Limb (tissue), 2 donors: ENCODE results near the gene CCDC91.
A peak's percentile ranks its signal among the peaks of the same experiment; 100 is the strongest.

Experiments
- DNase-seq, 2 donors: peaks; one replicate each; pipeline ENCODE4 v3.0.0-alpha.2; 2016; ENCODE audit errors: extremely low spot score in 2 of 2

The CCDC91 gene

DNA sequence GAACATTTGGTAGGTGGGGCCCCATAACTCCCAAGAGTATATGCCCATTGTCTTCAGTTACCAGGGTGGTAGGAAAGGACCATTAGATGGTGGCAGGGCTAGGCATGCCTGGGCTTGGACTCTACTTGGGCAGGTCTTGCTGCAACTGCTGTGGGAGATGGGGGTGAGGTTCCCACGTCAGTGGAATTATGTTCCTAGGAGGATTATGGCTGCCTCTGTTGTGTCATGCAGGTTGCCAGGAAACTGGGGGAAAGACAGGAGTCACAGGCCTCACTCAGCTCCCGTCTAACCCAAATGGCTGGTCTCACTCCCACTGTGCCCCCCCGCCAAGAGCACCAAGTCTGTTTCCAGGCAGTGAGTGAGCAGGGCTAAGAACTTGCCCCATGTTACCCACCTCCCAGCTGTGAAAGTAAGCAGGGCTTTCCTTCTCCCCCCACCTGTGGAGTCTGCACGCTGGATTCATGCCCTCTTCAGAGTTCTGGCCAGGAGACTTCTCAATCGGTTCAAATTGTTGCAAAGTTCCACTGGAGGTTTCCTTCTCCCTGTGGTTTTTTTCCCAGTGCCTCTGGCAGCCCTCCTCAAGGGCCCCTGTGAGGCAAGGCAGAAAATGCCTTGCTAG, 337.5 kb downstream of the CCDC91 start:
- DNase-seq: no peak

DNA sequence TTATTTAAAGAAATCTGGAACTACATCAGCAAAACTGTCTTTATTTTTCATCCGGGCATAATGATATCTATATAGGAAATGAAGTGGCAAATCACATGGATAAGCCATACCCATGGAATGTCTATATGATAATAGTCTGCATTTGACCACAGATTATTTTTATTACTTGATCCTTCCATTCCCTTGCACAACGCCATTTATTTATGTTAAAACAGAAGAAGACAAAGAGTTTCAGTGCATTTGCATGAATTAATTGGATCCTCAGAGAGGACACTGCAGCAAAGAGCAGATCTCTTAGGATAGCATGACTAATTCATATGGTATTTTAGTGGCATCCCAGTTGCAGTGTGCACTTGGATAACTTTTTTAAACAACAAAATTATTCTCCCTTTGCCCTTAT, 345.0 kb downstream of the CCDC91 start:
- DNase-seq: no peak

DNA sequence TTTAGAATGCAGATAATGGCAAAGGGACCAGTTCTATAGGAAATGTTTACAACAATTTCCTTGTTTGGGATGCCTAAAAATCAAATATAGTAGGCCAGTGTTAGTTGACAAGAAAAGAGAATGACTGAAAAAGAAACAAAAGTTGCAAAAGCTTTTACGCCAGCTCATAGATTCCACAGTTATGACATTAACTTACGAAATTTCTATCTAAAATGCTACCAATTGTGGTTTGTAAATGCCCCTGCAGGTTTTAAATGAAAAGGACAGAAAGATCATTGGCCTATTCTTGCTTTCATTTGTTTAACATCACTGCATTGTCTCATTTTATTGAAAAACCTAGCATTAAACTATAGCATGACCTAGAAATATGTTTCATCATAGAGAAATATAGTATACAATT, 345.8 kb downstream of the CCDC91 start:
- DNase-seq: no peak

DNA sequence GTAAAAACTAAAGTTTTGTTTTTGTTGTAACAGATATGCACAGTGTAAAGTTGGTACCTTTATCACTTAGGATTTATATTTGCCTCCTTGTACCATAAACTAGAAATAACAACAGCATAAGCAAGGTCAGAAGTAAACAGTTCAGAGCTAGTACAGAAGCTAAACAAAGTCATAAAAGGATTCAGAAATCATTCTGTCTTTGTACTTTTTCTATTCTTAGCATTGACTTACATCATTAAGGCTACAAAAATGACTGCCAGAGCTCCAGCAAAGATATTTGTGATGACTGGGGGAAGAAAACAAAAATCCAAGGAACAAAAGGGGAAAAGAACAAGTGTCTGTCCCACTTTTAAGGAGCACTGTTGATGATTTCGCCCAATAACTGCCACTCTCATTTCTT, 347.2 kb downstream of the CCDC91 start:
- no peak for DNase-seq

DNA sequence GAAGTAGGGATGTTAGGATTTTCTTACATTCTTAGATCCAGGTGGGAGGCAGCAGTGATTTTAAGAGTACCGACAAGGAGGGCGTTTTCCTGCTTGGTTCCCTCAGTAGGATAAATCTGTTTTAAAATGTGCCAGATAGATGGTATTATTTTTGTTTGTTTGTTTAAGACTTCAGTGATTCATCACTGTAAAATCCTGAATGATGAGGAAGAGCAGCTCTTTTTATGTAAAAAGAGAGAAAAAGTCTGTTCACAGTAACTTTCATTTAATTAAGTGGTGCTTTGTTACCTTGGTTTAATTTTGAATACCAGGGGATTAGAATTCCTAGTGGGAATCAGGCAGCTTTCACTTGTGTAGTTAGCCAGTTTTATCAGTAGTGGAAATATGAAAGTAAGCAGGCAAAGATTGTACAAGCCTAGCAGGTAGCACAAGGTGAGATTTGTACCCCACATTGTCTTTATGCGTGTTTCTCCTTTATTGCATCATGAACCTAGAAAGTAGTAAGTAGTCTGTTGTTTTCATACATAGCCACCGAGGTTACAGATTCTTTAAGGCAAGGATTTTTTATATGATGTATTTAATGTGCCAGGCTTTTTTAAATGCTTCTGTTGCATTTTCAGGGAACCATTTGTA, 349.6 kb downstream of the CCDC91 start:
- no peak for DNase-seq

DNA sequence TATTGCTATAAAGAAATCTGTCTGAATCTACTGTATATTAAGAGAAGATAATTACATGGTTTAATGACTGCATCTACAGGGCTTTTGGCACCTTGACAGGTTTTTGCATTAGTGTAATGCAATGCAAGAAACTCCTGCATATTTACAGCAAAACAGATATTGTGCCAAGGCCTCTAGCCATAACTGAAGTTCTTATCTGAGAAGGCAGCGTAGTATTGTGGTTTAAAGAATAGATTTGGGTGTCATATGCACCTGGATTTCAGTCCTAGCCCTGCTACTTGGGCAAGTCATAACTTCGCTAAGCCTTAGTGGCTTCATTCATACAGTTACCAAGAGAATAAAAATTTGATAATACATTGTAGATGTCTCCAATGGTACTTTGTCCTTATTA, 350.1 kb downstream of the CCDC91 start:
- DNase-seq: no peak

DNA sequence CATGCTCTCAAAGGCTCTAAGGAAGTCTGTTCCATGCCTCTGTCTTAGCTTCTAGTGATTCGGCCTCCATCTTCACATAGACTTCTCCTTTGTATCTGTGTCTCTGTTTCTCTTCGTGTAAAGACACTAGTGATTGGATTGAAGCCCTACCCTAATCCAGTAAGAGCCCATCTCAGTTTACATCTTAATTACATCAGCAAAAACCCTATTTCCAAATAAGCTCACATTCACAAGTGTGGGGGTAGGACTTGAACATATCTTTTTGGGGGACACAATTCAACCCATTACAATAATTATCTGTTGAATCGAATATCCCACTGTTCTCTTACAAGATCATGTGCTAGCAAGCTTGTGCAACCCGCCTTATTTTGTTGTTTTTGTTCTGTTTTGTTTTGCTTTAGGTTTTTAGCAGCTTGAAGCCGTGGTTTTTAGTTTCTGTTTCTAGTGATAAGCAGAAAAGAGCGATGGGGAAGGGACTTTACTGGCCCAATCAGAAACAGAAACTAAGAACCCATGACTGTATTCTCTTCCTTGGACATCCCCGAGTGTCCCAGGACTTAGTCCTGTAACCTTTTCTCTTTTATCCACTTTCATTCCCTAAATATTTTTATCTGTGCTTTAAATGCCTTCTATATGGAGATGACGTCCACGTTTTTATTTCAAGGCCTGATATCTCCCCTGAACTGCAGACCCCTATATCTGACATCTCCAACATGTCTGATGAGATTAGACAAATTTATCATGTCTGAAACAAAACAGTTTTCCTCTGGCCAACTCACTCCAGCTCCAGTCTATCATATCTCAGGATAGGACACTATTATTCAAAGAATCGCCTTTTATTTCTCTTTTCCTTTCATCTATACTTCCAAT, 353.0 kb downstream of the CCDC91 start:
- DNase-seq: no peak

DNA sequence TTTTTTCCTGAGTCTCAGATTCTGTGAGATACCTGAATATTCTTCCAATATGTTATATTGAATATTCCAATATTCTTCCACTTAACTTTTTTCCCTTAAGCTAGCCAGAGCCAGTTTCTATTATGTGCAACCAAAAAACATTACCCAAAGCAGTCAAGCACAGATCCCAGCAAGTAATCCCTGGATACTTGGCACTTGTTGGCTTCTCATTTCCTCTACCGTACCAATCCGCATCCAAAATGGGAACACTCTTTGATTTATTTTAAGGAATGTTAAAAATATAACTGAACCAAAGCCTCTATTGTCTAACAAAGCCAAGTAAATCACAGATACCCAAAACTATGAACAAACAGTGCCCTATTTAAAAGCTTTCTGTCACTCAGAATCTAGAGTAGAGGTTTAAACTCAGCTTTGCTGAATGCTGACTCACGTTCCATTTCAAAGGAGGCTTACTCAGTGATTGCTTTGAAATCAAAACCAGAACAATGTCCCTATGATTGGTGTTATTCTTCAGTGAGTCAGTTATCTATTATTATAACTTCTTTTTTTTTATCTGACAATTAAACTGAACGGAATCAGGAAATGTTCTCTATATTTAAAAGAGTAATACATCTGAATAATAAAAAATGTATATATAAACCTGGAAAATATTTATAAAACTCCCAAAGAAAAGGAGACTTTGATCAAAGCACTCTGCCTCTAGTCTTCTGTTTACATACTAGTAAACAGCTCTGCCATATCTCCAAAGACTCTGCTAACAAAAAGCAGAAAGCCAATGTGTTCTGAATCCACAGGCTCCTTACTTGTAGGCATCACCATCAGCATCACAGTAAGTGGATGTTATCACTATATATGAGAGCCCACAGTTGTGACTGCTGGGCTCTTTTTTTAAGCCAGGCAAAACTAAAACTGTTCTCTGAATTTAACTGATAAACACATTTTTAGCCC, 360.8 kb downstream of the CCDC91 start:
- DNase-seq: no peak

DNA sequence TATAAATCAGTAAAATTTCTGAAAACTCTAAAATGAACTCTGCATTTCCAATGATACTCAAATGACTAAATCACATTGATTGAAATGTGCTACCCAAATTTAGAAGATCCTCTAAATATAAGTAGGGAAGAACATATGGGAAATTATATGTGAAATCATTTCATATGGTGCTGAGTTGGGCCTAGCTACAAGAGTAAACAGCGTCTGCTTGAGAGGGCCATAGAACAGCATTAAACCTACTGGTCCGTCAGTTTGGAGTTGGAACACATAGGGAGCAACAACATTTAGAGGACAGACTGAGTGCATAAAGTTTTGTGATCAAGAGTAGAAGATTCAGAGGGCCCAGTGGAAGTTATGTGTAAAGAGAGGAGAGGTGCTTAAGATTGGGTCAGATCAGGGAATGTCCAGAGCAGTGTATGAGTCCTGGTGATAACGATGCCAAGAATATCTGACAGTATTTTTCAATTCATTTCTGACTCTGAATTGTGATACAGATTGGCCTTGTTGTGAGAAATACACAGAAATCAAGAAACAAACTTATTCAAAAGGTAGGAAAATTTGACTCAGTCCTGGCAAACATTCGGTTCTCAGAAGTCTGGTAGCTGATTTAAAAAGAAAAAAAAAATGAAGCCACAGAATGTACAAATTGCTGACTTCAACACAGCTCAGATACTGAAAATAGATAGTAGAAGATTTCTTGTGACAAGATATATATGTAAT, 362.2 kb downstream of the CCDC91 start:
- DNase-seq: no peak

DNA sequence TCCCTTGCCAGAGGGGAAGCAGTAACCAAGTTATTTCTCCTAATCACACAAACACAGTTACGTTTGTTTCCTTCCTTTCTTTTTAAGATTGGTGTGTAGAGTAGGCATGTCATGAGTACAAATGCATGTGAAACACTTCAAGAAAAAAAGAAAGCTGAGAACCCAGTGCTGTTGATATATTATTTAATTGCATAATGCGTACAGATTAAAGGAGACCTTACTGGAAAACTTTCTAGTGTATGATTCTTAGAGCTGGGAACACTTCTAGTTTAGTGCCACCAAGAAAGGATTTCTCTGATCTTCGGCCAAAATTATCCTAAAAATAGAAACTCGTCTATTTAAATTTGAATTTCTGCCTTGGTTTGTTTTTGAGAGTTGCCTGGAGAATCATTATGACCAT, 365.5 kb downstream of the CCDC91 start:
- no peak for DNase-seq

DNA sequence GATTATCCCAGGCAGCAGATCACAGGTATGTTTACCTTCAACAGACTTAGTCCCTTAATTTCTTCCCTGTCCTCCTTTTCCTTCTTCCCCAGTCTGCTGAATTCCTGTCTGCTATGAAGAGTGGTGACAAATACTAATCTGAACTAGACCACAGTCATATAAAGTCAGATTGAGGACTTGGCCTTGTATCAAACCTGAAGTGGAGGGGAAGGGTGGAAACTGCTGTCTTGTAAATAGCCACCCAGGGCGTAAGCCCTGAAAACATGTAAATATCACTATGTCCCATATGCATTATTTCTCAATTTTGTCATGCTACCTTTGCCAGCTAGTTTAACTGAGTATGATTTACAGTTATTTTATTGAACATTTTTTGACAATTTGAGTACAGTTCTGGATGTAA, 368.0 kb downstream of the CCDC91 start:
- no peak for DNase-seq

DNA sequence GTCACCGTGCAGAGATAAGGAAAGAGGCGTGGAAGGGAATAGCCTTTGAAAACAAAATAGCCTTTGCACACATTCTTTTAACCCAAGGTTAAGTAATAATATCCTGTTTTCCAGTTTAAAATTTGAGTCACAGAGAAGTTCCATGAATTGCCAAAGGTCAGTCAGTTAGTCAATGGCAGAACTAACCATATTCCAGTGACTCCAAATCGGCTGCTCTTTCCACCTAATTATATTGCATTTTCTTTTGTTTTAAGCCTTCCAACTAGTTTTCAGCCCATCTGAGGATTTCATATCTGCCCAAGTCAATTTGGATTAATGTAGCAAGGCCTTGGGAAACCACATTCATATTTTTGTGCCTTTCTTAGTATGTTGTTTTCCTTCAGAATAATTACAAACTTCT, 373.0 kb downstream of the CCDC91 start:
- DNase-seq: no peak

DNA sequence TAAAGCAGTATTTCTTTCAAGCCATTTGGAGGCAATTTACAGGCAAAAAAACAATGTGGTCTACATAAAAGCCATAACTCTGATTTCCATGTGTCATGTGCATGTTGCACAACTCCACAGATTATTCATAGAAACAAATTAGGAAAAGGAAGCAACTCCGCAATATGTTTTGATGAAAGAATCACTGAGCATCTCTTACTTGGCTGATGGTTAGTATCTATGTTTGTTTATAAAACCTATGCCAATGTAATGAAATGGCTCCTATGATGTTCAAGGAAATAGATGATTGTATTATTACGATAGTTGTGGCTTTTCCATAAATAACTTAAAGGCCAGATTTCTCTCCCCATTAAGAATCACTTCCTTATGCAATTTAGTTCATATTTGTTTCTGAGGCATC, 373.7 kb downstream of the CCDC91 start:
- no peak for DNase-seq

DNA sequence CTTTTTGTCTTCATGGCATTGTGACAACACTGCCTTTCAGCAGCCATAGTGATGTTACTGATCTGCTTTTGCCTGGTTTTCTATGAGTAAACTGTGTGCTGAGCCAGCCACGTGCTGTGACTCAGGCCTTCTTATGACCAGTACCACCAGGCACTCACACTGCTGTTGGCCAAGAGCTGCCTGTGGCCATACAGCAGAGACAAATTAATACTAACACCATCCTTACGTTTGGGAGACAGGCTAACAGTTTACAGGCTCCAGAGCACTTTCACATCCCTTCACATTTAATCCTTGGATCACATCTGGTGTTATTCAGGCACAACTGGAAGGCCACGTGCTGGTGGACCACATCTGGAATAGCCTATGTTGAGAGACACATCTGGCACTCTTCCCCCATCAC, 377.9 kb downstream of the CCDC91 start:
- DNase-seq: no peak

DNA sequence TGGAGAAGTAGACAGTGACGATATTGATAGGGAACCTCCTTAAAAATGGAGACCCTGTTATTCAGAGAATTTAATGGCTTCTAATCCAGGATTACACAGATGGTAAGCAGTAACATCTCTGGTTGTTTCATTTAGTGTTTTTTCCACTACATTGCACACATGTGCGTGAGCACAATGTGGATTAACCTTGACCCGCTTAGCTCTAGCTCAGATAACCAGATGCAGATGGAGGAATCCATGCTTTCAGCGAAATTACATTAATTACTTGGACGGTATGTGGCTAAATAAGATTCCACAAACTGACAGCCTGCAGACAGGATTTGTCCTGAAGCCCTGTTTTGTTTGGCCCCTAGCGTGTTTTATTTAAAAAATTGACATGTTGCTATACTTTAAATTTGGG, 378.4 kb downstream of the CCDC91 start:
- DNase-seq: no peak

DNA sequence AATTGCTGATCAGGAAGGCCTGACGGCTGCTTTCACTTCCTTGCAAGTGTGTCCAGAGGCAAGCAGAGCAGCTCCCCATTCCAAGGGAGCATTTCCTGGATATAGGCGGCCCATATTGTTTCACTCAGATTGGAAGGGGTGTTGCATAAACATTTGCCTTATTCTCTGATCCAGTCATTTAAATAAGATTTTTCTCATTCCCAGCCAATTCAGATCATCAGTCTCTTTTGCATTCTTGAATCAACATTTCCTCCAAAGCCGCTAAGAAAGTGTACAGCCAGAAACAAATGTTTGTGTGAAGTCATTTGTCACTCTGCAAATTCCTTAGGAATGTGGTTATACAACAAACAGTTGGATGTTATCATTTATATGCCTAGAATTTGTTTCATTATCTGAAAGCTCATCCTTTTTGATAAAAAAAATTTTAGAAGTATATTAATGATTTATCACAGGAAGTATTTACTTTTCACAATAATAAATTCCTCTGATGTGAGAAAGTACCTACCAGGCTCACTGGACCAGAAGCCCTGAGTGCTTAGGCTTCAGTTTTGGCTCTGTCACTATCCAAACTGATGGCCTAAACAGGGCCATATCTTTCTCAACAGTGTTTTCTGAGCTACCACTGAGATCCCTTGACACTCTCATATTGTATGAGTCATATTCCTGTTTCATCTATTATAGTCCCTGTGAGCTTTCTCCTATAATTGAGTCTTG, 379.6 kb downstream of the CCDC91 start:
- peak in 1 of 2 donors; percentile 20 for DNase-seq

DNA sequence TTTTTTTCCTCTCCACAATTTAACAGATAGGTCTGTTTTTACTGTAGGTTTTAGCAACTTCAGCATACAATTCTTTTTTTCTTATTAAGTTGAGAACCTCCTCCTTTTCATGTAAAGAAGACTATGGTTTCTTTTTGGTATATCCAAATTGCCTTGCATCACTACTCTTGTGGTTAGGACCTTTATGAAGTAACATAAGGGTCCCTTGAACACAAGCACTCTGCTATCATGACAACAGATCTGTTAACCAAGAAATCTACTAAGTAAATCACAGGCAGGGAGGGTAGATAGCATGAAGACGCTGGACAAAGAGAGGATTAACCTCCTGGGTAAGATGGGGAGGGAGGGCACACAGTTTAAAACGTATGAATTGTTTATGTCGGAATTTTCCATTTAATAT, 380.6 kb downstream of the CCDC91 start:
- DNase-seq: no peak

DNA sequence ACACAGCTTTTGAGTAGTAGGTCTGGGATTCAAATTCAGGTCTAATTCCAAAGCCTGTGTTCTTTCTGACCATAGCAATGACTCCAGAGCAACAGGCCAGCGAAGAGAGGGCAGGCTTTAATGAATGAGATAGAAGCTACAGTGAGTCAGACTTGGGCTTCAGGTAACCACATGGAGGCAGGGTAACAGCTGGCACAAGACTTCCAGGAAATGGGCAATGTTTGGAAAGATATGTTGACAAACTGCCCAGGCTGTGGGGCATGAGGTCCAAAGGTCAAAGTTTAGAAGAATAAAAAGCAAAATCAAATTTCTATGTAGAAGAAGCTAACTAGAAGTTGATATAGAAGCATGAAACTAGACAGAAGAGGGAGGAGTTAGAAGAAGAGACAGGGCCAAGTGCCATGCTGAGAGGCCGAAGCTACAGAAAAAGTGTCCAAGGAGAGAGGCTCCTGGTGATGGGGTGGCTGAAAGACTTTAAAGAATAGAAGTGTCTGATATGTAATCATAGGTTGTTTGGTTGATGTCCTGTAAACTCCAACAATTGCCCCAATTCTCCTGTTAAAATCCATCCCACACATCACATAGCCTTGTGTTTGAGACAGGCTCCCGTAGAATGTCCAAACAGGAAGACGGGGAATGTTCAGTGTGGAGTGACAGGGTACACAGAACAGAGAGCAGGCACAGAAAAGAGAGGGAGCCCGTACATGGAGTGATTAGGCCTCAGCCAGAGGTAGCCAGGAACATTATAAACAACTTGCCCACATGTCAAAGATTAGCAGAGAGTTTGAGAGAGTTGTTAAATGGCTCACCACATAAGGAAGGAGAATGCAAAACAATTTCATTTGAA, 384.7 kb downstream of the CCDC91 start:
- no peak for DNase-seq

DNA sequence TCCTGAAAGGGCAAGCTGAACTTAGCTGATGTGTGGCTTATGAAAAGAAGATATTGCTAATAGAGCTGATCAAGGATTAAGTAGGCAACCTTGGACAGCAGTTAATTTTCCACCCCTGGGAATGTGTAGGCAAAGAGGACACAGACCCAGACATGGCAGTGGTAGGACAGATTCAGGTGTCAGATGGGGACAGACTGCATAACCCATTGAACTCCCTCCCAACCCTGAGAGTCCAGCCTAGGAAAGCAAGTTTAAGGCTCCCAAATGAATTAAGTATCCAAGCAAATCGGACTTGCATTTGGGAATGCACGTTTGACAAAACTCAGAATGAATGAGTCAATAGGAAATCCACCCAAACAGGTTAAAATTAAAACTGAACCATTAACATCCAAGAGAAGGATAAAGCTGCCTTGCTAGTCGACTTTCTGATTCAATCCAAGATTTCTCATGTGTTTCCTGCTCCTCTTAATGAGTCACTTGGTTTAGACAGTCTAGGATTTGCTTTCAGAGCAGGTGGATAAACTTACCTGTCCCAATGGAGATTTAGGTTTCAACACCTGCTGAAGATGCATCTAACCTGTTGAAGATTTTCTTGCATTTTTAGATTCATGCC, 385.4 kb downstream of the CCDC91 start:
- DNase-seq: no peak
